GM12878 (cell line): Measurements from ENCODE around the gene TMEM191B. TPM values are rescaled to one million over a fixed set of nuclear protein-coding genes. Genes with fewer than 3 reads are reported as not detected.
"Not testable (repeated sequence)": the region's sequence is repeated elsewhere in the genome, so short reads cannot be mapped to it uniquely, and the experiment has no call there.

Experiments used
- ATAC-seq: fragments of 200-7000 bp; cut with Tn5 transposase; 3 replicates; pipeline ENCODE4 v1.9.1; 2020; ENCODE audit warnings: mild to moderate bottlenecking, moderate library complexity
- BruUV-seq: library from RNA; stranded (reverse); fragments of 400-500 nt; replicated peaks from 2 replicates; lab custom pipeline; 2021; lab: Mats Ljungman, UMichigan
- CTCF ChIA-PET: fragments of 300-600 bp; sonication (Branson Sonifier 250); formaldehyde crosslinking; extraction: SDS; loops from one replicate; lab custom pipeline; 2021; ENCODE audit warnings: inconsistent platforms; lab: Yijun Ruan, JAX
- POLR2A ChIA-PET: fragments of 350-600 bp; formaldehyde crosslinking; extraction: SDS; loops from one replicate; lab custom pipeline; 2021; ENCODE audit warnings: inconsistent platforms; lab: Charles Lee
- RAD21 ChIA-PET: fragments of 300-600 bp; sonication (Branson Sonifier 250); formaldehyde crosslinking; loops from one replicate; lab custom pipeline; 2023; ENCODE audit warnings: antibody characterized with exemption; ENCODE audit not compliant: unreplicated experiment; lab: Charles Lee
- SMC1A ChIA-PET: fragments of 300-600 bp; sonication (Branson Sonifier 250); formaldehyde crosslinking; loops from one replicate; lab custom pipeline; 2023; ENCODE audit not compliant: unreplicated experiment, uncharacterized antibody; lab: Charles Lee
- DNase-seq: peaks from one replicate; pipeline ENCODE4 v3.0.0-alpha.2; 2011; ENCODE audit warnings: low read depth, low spot score
- FAIRE-seq: peaks from 3 replicates; lab custom pipeline; 2011; peaks lifted over from hg19 to GRCh38; lab: Jason Lieb, UNC
- H2AFZ ChIP-seq: 2 replicates; pipeline ENCODE4 v1.6.0; 2011; ENCODE audit warnings: low read depth, low read length, control low read depth; ENCODE audit not compliant: control insufficient read depth
- H3K27ac ChIP-seq: 2 replicates; pipeline ENCODE4 v1.5.1; 2011; ENCODE audit warnings: control low read depth; ENCODE audit not compliant: control insufficient read depth, insufficient read depth
- H3K27me3 ChIP-seq, 2 experiments: replicated peaks in 1 of 2; 2 replicates each; pipeline versions ENCODE4 v1.6.0 to v1.6.1; 2011; ENCODE audit warnings: low read length in 1 of 2; ENCODE audit not compliant: control insufficient read depth in 2 of 2, insufficient read depth in 2 of 2
- H3K36me3 ChIP-seq, 2 experiments: 2 replicates each; pipeline ENCODE4 v1.5.1; 2011; ENCODE audit warnings: low read length in 1 of 2; ENCODE audit not compliant: control insufficient read depth in 2 of 2, insufficient read depth in 2 of 2
- H3K4me1 ChIP-seq: 2 replicates; pipeline ENCODE4 v1.6.1; 2011; ENCODE audit warnings: mild to moderate bottlenecking, low read length, moderate library complexity, mixed read lengths; ENCODE audit not compliant: control insufficient read depth, insufficient read depth
- H3K4me2 ChIP-seq: 2 replicates; pipeline ENCODE4 v1.6.0; 2011; ENCODE audit warnings: control low read depth; ENCODE audit not compliant: control insufficient read depth, insufficient read depth
- H3K4me3 ChIP-seq: fragments of 200-600 bp; sonication (generic); 2 replicates; pipeline ENCODE4 v1.5.1; 2016
- H3K79me2 ChIP-seq: 2 replicates; pipeline ENCODE4 v1.6.0; 2011; ENCODE audit warnings: low read length; ENCODE audit not compliant: control insufficient read depth, insufficient read depth
- H3K9ac ChIP-seq: 2 replicates; pipeline ENCODE4 v1.8.0; 2011; ENCODE audit warnings: low read length, control low read depth, mixed read lengths; ENCODE audit not compliant: control insufficient read depth, insufficient read depth
- H3K9me3 ChIP-seq: replicated peaks from 3 replicates; pipeline ENCODE4 v1.5.1; 2011; ENCODE audit warnings: mild to moderate bottlenecking, low read length; ENCODE audit not compliant: control insufficient read depth, insufficient read depth
- H4K20me1 ChIP-seq: 2 replicates; pipeline ENCODE4 v1.6.0; 2011; ENCODE audit not compliant: control insufficient read depth, insufficient read depth
- WGBS: methylation state at CpG from one replicate; pipeline ENCODE4 v1.1.6; 2016; ENCODE audit warnings: low lambda C conversion rate; ENCODE audit not compliant: insufficient replicate concordance, insufficient coverage; ENCODE audit errors: missing lambda C conversion rate; 5-methylcytosine and 5-hydroxymethylcytosine counted together
- in situ Hi-C: fragments of 300-500 bp; cut with MboI; formaldehyde crosslinking; loops from 9 replicates; pipeline ENCODE4 v1.14.3; 2018; ENCODE audit warnings: mixed read lengths
- intact Hi-C: fragments of 100-400 bp; cut with micrococcal nuclease; formaldehyde crosslinking; loops from one replicate; pipeline ENCODE4 v1.14.2; 2022; ENCODE audit not compliant: unreplicated experiment
- polyA plus RNA-seq, 11 experiments: library from polyadenylated mRNA; depleted of rRNA in 4 of 11; unstranded in 6 of 11; stranded (reverse) in 5 of 11; fragments of >200 nt; fragmentation: Nextera tagmentation in 4 of 11; fragmentation: Illumina TruSeq in 1 of 11; extraction: Ambion mirVana in 4 of 11; extraction: Trizol in 1 of 11; gene quantifications; 1 replicate in 1 of 11; 2 replicates in 10 of 11; pipeline versions ENCODE4 v1.2.1 to v1.2.3, GENCODE V29; 2011 to 2016; ENCODE audit warnings: inconsistent platforms in 2 of 11, missing spikeins in 2 of 11, low read depth in 1 of 11
- total RNA-seq, 4 experiments: library from RNA; depleted of rRNA in 3 of 4; stranded (reverse); fragments of >200 nt in 3 of 4; fragmentation: Illumina TruSeq in 1 of 4; extraction: Trizol in 1 of 4; gene quantifications; 2 replicates each; pipeline versions ENCODE4 v1.2.1 to v1.2.3, GENCODE V29; 2013 to 2021

The TMEM191B gene
- total and polyA plus RNA-seq, 10 of the 15 experiments (the other 5 are each of a cell fraction or from before 2014, with no cell fraction given) = 0.67 to 3.1 (median 1.3) TPM; not detected in 4

- intact Hi-C loops = not testable (repeated sequence)
Measured at GRCh38 chr22:18512378-18512777, 15.2 kb upstream of the TMEM191B start.

GRCh38 chr22:18513454-18513853, 14.1 kb upstream of the TMEM191B start:
- RAD21 ChIA-PET, SMC1A ChIA-PET, CTCF ChIA-PET, H3K9ac ChIP-seq, H3K79me2 ChIP-seq, H3K9me3 ChIP-seq, H2AFZ ChIP-seq, intact Hi-C loops, ATAC-seq, BruUV-seq, POLR2A ChIA-PET, H3K4me3 ChIP-seq, H3K4me2 ChIP-seq, H4K20me1 ChIP-seq, FAIRE-seq, DNase-seq, H3K36me3 ChIP-seq, in situ Hi-C loops, H3K27me3 ChIP-seq, H3K27ac ChIP-seq, H3K4me1 ChIP-seq: not testable (repeated sequence)
- whole genome bisulfite sequencing = no CpG with 5 or more reads among the region's 10 CpGs

More at GRCh38 chr22:18512378-18512777, 15.2 kb upstream of the TMEM191B start:
- SMC1A ChIA-PET, POLR2A ChIA-PET, H3K9ac ChIP-seq, H2AFZ ChIP-seq, FAIRE-seq, CTCF ChIA-PET, in situ Hi-C loops, ATAC-seq, BruUV-seq, RAD21 ChIA-PET, H3K9me3 ChIP-seq, H3K4me3 ChIP-seq, H3K36me3 ChIP-seq, H3K4me1 ChIP-seq, H4K20me1 ChIP-seq, H3K27ac ChIP-seq, H3K27me3 ChIP-seq, DNase-seq, H3K4me2 ChIP-seq, H3K79me2 ChIP-seq: not testable (repeated sequence)
- 37% methylated on average over 6 of the region's 10 CpGs for WGBS

- FAIRE-seq, CTCF ChIA-PET, SMC1A ChIA-PET, BruUV-seq, in situ Hi-C loops, H3K27me3 ChIP-seq, H3K36me3 ChIP-seq, H3K4me3 ChIP-seq, DNase-seq, H3K9ac ChIP-seq, RAD21 ChIA-PET, H3K27ac ChIP-seq, H3K9me3 ChIP-seq, intact Hi-C loops, H2AFZ ChIP-seq, ATAC-seq, H3K4me2 ChIP-seq, POLR2A ChIA-PET, H4K20me1 ChIP-seq, H3K79me2 ChIP-seq, H3K4me1 ChIP-seq: not testable (repeated sequence)
- 100% methylated on average over 1 of the region's 5 CpGs for WGBS
Measured at GRCh38 chr22:18518061-18518460, 9.5 kb upstream of the TMEM191B start, which contains the start of gene GGTLC3. Gene GGTLC3 (minus strand): TSS chr22:18518161. CDS start chr22:18517897, 264 bp downstream.

- no CpG with 5 or more reads among the region's 6 CpGs for WGBS
- DNase-seq, FAIRE-seq, H2AFZ ChIP-seq, in situ Hi-C loops, H3K27me3 ChIP-seq, H4K20me1 ChIP-seq, H3K4me3 ChIP-seq, intact Hi-C loops, ATAC-seq, H3K4me2 ChIP-seq, H3K4me1 ChIP-seq, BruUV-seq, H3K27ac ChIP-seq, CTCF ChIA-PET, H3K36me3 ChIP-seq, H3K9me3 ChIP-seq, POLR2A ChIA-PET, RAD21 ChIA-PET, H3K9ac ChIP-seq, H3K79me2 ChIP-seq, SMC1A ChIA-PET: not testable (repeated sequence)
Measured at GRCh38 chr22:18522762-18523161, 4.8 kb upstream of the TMEM191B start.
